ENCODE measurements around the gene NYAP2. TPM values are rescaled to one million over a fixed set of nuclear protein-coding genes. Genes with fewer than 3 reads are reported as not detected.

Gene NYAP2
- total RNA-seq, 1 donor from 2014 or later: not detected

DNA sequence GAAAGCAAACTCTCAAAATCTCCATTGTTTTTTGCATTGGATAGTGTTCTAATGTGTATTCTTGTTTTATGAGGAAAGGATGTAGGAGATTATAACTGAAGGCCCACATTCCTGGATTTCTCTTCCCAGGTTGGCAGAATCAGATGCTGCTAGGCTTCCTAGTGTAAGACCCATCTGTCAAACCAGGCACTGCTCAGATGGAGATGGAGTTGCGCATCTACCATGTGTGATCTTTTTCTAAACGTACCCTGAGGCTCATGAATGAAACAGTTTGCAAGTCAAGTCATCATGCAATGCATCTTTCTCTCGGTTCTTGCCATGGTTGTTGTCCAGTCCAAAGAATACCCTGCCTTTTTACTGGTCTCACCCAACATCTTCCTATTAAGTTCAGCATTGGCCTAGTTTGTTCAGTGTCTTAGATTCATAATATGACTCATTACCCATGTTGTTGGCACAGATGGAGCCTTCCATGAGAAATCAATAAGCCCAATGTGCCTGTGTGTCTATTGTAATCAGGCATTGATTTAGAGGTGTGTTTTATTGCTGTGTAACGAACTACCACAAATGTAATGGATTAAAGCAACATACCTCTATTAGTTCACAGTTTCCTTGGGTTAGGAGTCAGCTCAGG, 127.4 kb downstream of the NYAP2 start:
- ATAC-seq (no peak), DNase-seq (ENCODE audit: missing footprints) (no peak)
- intact Hi-C loops (cut with DNase I): no loop called here

GRCh38 chr2:225531559-225531958, 132.0 kb downstream of the NYAP2 start:
- intact Hi-C loops (cut with DNase I): no loop called here
- DNase-seq (ENCODE audit: missing footprints) (no peak), ATAC-seq (no peak)

DNA sequence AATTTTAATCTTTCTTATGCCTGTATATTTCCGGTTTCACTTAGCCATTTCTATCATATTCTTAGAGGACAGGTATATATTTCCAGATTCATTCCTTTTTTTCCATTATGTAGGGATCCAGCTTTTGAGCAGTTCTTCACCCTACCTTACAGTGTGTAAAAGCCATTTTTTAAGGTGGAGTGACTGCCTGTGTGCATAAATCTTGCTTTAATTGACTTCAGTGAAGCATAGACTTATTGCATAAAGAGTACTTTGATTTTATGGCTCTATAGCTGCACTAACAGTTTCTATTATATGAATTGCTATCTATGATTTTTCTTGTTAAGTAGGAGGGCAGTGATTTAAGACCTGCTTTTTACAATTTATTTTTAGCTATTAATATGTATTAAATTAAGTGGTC, 132.6 kb downstream of the NYAP2 start:
- DNase-seq (ENCODE audit: missing footprints) (no peak), ATAC-seq (no peak)
- intact Hi-C loops (cut with DNase I): no loop called here

DNA sequence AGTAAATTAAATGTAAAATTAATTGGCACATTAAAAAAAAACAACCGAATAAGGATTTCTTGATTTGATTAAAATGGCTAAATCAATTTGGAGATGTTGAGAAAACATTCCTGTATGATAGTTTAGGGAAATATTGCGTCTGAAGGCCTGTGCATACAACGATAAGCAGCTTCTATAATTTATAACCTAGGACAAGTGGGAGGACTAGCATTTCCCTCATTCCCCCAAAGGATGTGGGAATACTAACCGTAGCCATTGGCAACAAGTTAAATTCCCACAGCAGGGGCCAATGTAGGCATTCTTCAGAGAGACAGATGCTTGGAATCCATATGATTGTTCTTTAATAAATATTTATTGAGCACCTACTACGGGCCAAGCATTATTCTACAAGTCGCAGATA, 134.5 kb downstream of the NYAP2 start:
- no peak for ATAC-seq
- intact Hi-C loops (cut with DNase I): no loop called here
- DNase-seq (ENCODE audit: missing footprints): no peak

- ATAC-seq (no peak), DNase-seq (ENCODE audit: missing footprints) (no peak)
- intact Hi-C loops (cut with DNase I): no loop called here
Observed at GRCh38 chr2:225534697-225535096, 135.2 kb downstream of the NYAP2 start.

GRCh38 chr2:225536036-225536435, 136.5 kb downstream of the NYAP2 start:
- intact Hi-C loops (cut with DNase I): no loop called here
- no peak for ATAC-seq

GRCh38 chr2:225543626-225544025, 144.1 kb downstream of the NYAP2 start:
- ATAC-seq (no peak), DNase-seq (ENCODE audit: missing footprints) (no peak)
- intact Hi-C loops (cut with DNase I): no loop called here

More at GRCh38 chr2:225536036-225536435, 136.5 kb downstream of the NYAP2 start:
- no peak for DNase-seq (ENCODE audit: missing footprints)

GRCh38 chr2:225556461-225556860, 157.0 kb downstream of the NYAP2 start:
- intact Hi-C loops (cut with DNase I): no loop called here

DNA sequence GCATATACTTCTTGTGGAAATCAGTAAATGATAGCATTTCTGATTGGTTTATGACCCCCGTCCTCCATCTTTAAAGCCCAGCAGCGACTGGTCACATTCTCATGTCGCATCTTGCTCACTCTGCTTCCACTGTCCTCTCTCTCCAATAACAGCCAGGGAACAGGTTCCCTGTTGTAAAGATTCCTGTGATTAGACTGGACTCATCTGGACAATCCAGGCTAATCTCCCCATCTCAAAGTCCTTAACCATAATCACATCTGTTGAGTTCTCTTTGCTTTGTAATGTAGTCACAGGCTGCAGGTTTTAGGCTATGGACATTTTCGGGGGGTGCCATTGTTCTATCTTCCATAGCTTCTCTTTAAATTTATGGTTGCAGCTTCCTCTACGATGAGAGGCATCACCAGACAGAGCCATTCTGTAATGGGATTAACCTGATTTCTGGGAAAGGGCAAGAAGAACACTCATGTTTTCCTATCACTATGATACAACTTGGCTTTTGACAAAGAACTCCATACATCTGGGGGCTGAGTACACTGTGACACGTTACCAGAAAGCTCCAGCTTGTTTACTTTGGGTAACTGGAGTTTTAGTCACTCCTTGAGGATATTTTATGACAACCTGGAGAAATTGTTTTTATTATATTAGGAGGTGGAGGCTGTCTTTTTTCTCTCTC, 159.0 kb downstream of the NYAP2 start:
- DNase-seq (ENCODE audit: missing footprints) (no peak), ATAC-seq (no peak)
- intact Hi-C loops (cut with DNase I): no loop called here

More at GRCh38 chr2:225556461-225556860, 157.0 kb downstream of the NYAP2 start:
- ATAC-seq (no peak), DNase-seq (ENCODE audit: missing footprints) (no peak)

- DNase-seq (ENCODE audit: missing footprints) (no peak), ATAC-seq (no peak)
- intact Hi-C loops (cut with DNase I): no loop called here
Observed at GRCh38 chr2:225559072-225559415, 159.5 kb downstream of the NYAP2 start.

DNA sequence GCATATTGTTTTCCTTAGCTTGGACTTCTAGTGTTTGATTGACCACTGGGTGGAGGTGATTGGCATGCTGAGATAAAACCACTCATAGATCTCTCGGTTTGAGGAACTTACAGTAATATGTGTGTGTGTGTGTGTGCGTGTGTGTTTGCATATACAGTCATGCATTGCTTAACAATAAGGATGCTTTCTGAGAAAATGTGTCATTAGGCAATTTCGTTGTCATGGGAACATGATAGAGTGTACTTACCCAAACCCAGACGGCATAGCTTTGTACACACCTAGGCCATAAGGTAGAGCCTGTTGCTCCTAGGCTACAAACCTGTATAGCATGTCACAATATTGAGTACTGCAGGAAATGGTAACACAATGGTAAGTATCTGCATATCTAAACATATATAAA, 167.3 kb downstream of the NYAP2 start:
- ATAC-seq: no peak
- DNase-seq (ENCODE audit: missing footprints): no peak
- intact Hi-C loops (cut with DNase I): no loop called here

GRCh38 chr2:225569995-225570394, 170.5 kb downstream of the NYAP2 start:
- DNase-seq (ENCODE audit: missing footprints) (no peak), ATAC-seq (no peak)
- intact Hi-C loops (cut with DNase I): no loop called here

DNA sequence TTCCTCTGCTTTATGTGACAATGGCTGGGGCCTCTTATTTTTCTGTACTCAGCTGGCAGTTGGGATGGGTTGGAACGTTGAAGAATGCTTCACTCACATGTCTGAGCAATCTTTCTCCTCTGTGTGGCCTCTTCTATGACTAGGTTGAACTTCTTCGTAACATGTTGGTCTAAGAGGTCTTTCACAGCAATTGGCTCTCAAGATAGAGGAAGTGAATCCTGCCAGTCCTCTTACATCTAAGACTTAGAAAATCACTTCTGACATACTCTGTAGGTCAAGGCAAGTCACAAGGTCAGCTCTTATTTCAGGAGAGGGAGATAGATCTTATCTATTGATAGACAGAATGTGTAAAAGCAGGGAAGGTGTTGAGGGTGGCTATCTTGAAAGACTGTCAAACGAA, 174.1 kb downstream of the NYAP2 start:
- intact Hi-C loops (cut with DNase I): no loop called here
- no peak for ATAC-seq

GRCh38 chr2:225574582-225575138, 175.2 kb downstream of the NYAP2 start:
- DNase-seq (ENCODE audit: missing footprints): no peak
- ATAC-seq: no peak
- intact Hi-C loops (cut with DNase I): no loop called here

More for the DNA sequence above, 174.1 kb downstream of the NYAP2 start:
- DNase-seq (ENCODE audit: missing footprints): no peak

GRCh38 chr2:225581135-225581534, 181.6 kb downstream of the NYAP2 start:
- DNase-seq (ENCODE audit: missing footprints): no peak
- intact Hi-C loops (cut with DNase I): no loop called here
- ATAC-seq: no peak

DNA sequence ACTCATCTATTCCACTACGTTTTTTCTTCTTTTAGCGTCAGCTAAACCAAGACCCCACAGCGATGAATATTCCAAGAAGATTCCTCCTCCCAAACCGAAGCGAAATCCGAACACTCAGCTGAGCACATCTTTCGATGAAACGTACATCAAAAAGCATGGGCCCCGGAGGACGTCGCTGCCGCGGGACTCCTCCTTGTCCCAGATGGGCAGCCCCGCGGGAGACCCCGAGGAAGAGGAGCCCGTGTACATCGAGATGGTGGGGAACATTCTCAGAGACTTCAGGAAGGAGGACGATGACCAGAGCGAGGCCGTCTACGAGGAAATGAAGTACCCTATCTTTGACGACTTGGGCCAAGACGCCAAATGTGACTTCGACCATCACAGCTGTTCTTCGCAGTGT, 182.4 kb downstream of the NYAP2 start:
- ATAC-seq (no peak), DNase-seq (ENCODE audit: missing footprints) (no peak)
- intact Hi-C loops (cut with DNase I): no loop called here

- ATAC-seq (no peak), DNase-seq (ENCODE audit: missing footprints) (no peak)
- intact Hi-C loops (cut with DNase I): no loop called here
Observed at GRCh38 chr2:225582355-225583116, 183.0 kb downstream of the NYAP2 start.

DNA sequence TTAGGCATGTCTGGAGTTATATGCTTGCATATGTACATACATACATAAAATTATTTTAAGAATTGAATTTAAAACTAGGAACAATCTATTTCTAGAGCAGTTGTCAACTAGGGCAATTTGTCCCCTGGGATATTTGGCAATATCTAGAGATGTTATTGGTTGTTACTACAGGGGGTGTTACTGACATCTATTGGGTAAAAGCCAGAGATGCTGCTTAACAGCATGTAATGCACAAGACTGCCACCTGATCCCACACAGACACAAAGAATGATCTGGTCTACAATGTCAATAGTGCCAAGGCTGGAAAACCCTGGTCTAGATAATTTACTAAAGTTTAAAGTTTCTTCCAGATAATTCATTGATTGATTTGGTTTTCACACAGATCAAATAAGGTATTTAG, 185.3 kb downstream of the NYAP2 start:
- intact Hi-C loops (cut with DNase I): no loop called here
- ATAC-seq: no peak
- no peak for DNase-seq (ENCODE audit: missing footprints)

DNA sequence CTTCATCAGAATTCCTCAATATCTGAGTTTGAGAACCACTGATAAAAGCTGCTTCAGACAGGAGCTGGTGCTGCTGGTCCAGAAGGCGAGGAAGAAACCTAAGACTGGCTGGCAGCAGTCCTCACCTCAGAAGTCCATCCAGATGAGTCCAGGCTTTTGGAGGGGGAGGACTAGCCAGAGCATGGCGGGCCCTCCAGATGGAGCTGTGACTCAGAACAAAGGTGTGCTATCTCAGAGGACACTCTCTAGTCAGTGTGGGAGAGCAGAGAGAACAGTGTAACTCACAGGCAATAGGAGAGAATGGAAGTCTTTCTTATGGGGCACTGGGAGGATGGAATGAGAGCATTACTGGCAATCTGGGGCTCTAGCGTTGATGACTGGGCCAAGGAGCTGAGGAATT, 191.4 kb downstream of the NYAP2 start:
- intact Hi-C loops (cut with DNase I): no loop called here
- DNase-seq (ENCODE audit: missing footprints) (no peak), ATAC-seq (no peak)

DNA sequence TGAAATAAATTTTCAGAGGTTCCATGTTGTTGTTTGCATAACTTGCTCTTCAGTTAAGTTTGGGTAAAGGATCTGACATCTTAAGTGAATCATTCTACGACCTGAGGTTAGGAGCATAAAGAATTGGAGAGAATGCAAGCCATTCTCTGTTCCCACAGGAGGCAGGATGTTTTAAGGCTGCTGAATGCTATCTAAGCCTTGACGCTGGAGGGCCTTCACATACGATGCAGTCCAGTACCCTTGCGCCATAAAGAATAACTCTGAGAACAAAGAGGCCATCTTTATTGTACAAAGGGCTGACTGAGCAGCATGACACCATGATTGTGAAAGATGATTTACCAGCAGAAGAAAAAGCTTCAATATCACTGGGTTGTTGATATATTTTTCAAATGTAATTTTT, 198.4 kb downstream of the NYAP2 start:
- no peak for DNase-seq (ENCODE audit: missing footprints)
- ATAC-seq: no peak

More for the DNA sequence above, 198.4 kb downstream of the NYAP2 start:
- intact Hi-C loops (cut with DNase I): no loop called here

Measured in Right ventricle myocardium inferior (tissue), 1 donor.